ENCODE data around the gene CXCL14.

CXCL14 gene

DNA sequence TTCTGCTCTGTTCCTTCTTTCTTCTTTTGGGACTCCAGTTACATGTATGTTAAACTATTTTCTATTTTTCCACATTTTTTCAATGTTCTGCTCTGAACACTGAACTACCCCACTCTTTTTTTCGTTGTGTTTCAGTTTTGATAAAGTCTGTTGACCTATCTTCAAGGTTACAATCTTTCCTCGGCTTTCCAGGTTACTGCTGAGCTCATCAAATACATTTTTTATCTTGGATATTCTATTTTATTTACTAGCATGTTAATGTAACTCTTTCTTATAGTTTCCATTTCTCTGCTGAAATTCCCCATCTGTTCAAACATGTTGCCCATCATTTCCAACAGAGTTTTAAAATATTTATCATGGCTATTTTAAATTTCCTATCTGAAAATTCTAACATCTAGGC is 56.8 kb downstream of the CXCL14 start:
- no peak for DNase-seq (ENCODE audit: extremely low read depth, low read depth)
- TF ChIP-seq CTCF (IDR thresholded peaks at IDR 0.05; ENCODE audit: low read depth, low read length) = no peak

All from AG09319 (cell line).